Eye (tissue), 1 donor: Measurements from ENCODE around the gene ZNF488.

Experiments
- DNase-seq: peaks from one replicate; pipeline ENCODE4 v3.0.0-alpha.2; 2015

Gene ZNF488

GRCh38 chr10:47365431-47366180, 18.5 kb downstream of the ZNF488 start:
- DNase-seq, result no peak

- DNase-seq, result no peak
Measured at GRCh38 chr10:47364911-47365310, 19.2 kb downstream of the ZNF488 start.

GRCh38 chr10:47364366-47364765, 19.7 kb downstream of the ZNF488 start:
- DNase-seq, result no peak

GRCh38 chr10:47363781-47364180, 20.3 kb downstream of the ZNF488 start:
- DNase-seq, result no peak

- no peak for DNase-seq
Measured at GRCh38 chr10:47362199-47362598, 21.9 kb downstream of the ZNF488 start.

GRCh38 chr10:47361293-47361692, 22.8 kb downstream of the ZNF488 start:
- DNase-seq, result peak; percentile 78

- no peak for DNase-seq
Measured at GRCh38 chr10:47360419-47361040, 23.6 kb downstream of the ZNF488 start.

GRCh38 chr10:47359626-47360418, 24.3 kb downstream of the ZNF488 start:
- DNase-seq, result no peak

- DNase-seq, result no peak
Measured at GRCh38 chr10:47359101-47359500, 25.0 kb downstream of the ZNF488 start.

GRCh38 chr10:47358457-47358856, 25.6 kb downstream of the ZNF488 start:
- DNase-seq, result no peak

- DNase-seq, result no peak
Measured at GRCh38 chr10:47357911-47358310, 26.2 kb downstream of the ZNF488 start.

GRCh38 chr10:47357131-47357582, 26.9 kb downstream of the ZNF488 start:
- no peak for DNase-seq

GRCh38 chr10:47356708-47357107, 27.4 kb downstream of the ZNF488 start:
- no peak for DNase-seq

- DNase-seq, result no peak
Measured at GRCh38 chr10:47354900-47355299, 29.2 kb downstream of the ZNF488 start.

- no peak for DNase-seq
Measured at GRCh38 chr10:47354165-47354564, 29.9 kb downstream of the ZNF488 start.

- DNase-seq, result no peak
Measured at GRCh38 chr10:47353351-47353750, 30.7 kb downstream of the ZNF488 start.

- DNase-seq, result no peak
Measured at GRCh38 chr10:47351899-47352815, 31.9 kb downstream of the ZNF488 start.

- DNase-seq, result no peak
Measured at GRCh38 chr10:47350671-47351640, 33.1 kb downstream of the ZNF488 start.

- DNase-seq, result no peak
Measured at GRCh38 chr10:47349941-47350371, 34.1 kb downstream of the ZNF488 start.

GRCh38 chr10:47349516-47349915, 34.6 kb downstream of the ZNF488 start:
- DNase-seq, result no peak
